T-helper 2 cell (primary cell): Measurements from ENCODE around the gene SUCNR1.
"Not testable (repeated sequence)": the region's sequence is repeated elsewhere in the genome, so short reads cannot be mapped to it uniquely, and the experiment has no call there.

Experiments used
- DNase-seq, 5 experiments: peaks; one replicate each; pipeline versions ENCODE4 v3.0.0 to v3.0.0-alpha.2; 2012 to 2022

Gene SUCNR1

DNA sequence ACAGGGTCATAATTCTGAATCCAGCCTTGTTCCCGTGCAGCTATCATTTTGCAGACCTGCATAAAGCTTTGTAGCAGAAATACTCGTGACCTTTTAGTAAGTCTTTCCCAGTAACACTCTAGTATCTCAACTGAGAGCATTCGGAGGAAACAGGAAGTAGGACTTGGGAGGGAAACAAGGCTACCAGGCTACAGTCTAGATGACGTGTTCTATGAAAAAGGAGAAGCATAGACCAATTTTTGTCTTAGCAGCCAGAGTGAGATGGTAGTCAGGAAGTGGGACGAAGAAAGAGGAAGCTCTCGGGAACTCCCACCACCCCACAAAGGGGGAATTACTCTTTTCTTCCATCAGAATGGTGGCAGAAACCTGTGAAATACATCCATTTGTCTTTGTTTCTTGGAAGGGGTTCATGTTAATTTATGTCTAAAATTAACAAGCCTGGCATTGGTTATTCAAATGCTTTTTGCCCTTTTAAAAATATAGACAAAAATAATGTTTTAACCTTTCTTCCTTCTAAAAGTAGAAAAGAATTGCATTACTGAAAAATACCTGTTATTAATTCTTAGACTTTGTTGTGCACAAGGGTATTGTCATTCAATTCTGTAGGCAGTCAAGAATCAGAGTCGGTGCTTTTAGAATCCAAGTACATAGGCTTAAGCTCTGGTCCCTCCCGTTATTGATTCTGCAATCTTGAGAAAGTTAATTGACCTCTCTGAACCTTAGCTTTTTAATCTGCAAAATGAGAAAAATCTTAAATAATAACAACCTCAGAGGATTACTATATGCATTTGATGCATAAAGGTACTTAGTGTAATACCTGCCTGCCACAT is 1.6 kb upstream of the SUCNR1 start:
- DNase-seq: no peak

DNA sequence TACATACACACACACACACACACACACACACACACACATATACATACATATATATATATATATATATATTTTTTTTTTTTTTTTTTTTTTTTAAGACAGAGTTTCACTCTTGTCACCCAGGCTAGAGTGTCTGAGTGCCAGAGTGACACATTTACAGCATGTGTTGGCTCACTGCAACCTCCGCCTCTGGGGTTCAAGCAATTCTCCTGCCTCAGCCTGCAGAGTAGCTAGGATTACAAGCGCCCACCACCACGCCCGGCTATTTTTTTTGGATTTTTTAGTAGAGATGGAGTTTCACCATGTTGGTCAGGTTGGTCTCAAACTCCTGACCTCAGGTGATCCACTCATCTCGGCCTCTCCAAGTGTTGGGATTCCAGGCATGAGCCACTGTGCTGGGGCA is 636 bp downstream of the SUCNR1 start:
- DNase-seq: not testable (repeated sequence)

DNA sequence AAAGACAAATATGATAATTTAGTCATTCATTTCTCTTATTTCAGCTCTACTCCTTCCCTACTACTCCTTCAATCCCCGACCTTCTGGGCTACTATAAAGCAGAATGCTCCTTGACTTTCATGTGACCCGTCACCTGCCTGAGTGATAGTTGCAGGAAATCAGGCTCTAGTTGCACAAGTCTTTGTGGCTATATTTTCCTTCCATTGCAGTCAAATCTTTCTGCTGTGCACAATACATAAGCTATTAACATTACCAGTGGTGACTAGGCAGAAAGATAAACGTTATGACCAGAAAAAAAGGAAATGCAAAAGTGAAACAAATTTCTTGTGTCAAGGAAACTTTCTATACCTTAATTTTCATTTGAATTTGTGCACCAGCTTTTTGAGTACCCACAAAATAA is 2.3 kb downstream of the SUCNR1 start:
- peak in 1 of 5 experiments; percentile 44 for DNase-seq

DNA sequence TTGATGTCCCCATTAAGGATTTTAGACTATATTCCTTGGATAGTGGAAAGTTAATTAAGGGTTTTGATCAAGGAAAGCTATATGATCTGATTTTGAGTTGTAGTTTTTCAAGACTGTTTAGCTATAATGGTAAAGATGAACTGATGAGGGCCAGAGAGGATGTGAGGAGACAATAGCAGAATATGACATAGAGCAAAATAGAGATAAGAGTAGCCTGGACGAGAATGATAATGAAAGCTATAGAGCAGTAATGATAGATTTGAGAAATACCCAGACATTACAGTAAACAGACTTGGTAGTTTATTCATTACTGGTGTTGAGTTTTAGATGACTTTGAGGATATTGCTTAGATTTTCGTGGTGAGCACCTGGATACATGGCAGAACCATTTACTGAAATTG is 3.8 kb downstream of the SUCNR1 start:
- DNase-seq: no peak

DNA sequence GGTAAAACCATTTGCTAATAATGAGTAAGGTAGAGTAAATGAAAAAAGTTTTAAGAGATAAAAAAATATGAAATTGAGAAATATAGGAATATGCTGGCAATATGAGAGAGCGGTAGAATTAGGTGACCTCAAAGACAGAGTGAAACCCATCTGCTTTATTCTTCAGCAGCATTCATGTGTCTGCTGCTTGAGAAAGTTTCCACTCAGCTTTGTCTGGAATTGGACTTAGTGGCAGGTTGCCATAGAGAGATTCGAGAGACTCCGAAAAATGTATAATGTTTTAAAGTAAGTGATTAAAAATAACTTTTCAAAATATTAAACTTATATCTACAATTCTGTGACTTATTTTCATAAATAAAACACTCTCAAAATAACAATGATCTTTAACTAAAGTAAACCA is 5.0 kb downstream of the SUCNR1 start:
- no peak for DNase-seq

DNA sequence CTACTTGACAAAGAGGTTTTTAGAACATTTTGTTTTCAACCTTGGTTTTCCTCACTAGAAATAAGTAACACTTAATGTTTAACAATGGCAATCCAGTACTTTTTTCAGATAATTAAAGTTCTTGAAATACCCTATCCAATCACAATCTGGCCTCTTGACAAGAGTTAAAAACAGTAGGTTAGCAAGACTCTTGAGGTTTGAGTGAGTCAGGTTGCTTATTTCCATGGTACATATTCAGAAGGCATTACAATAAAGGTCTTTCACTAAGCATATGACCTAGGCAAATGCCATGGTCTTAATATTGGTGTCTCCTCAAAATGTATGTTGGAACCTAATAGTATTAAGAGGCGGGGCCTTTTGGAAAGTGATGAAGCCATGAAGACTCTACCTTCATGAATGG is 5.6 kb downstream of the SUCNR1 start:
- DNase-seq: no peak

DNA sequence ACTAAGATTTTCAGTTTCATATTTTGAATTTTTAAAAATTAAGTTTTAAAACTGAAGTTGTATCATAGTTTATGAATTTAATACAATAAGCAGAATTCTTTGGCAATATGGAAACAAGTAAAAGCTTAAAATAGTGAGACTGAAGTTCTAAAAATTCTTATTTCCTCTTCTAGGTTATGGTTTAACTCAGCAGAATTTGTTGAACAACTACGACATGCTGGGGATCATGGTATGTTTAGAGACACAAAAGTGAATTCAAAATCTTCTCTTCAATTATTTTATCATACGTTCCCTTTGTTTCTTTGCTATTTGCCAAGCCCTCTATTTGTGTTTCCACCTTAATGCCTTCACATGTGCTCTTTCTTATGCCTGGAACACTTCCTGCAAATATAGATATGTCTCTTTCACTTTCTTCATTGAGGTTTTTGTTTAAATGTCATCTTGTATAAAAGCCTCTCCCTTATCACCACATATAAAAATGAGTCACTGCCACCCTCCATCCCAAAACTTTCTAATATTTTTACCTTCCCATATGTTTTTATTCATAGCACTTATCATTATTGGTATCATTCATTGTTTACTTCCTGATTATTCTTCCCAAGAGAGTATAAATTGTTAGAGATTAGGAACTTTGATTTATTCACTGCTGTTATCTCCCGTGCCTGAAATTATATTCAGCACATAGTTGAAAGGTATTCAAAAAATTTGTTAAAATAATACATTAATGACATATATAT is 6.4 kb downstream of the SUCNR1 start:
- DNase-seq: no peak

DNA sequence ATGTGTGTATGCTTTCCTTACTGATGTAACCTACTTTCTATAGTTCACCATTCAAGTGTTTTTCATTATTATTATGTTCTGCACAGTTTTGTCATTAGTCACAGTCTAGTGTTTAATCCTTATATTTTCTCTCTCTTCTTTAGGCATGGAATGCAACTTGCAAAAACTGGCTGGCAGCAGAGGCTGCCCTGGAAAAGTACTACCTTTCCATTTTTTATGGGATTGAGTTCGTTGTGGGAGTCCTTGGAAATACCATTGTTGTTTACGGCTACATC is 6.9 kb downstream of the SUCNR1 start:
- DNase-seq: no peak

DNA sequence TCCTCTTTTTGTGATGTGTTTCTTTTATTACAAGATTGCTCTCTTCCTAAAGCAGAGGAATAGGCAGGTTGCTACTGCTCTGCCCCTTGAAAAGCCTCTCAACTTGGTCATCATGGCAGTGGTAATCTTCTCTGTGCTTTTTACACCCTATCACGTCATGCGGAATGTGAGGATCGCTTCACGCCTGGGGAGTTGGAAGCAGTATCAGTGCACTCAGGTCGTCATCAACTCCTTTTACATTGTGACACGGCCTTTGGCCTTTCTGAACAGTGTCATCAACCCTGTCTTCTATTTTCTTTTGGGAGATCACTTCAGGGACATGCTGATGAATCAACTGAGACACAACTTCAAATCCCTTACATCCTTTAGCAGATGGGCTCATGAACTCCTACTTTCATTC is 7.7 kb downstream of the SUCNR1 start:
- no peak for DNase-seq

DNA sequence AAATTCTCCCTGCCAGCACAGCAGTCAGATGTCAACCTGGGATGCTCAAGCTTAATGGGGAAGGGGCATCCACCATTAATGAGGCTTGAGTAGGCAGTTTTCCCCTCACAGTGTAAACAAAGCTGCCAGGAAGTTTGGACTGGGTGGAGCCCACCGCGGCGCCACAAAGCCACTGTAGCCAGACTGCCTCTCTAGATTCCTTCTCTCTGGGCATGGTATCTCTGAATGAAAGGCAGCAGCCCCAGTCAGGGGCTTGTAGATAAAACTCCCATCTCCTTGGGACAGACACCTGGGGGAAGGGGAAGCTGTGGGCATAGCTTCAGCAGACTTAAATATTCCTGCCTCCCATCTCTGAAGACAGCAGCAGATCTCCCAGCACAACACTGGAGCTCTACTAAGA is 12.0 kb downstream of the SUCNR1 start:
- not testable (repeated sequence) for DNase-seq

DNA sequence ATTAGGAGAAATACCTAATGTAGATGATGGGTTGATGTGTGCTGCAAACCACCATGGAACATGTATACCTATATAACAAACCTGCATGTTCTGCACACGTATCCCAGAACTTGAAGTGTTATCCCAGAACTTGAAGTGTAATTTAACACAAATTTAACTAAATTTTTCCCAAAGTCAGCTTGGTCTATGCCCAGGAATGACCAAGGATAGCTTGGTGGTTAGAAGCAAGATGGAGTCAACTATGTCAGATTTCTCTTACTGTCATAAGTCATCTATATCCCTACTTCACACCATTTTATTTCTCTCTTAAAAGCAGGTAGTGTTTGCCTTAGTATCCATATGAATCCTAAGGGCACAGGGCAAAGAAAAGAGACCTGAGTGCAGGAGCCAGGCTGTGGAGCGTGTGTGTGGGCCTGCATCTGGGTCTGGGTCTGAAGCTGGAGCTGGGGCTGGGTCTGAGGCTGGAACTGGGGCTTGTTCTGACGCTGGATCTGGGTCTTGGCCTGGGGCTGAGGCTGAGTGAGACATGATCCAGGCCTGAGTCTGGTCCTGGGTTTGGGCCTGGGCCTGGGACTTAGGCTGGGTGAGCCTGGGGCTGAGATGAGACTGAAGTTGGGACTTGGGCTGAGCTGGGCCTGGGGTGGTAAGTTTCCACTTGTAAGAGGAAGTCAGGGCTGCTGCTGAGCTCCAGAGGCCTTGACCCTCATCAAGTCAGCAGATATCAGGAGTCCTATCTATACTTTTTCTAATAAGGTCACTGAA is 14.2 kb downstream of the SUCNR1 start:
- not testable (repeated sequence) for DNase-seq

DNA sequence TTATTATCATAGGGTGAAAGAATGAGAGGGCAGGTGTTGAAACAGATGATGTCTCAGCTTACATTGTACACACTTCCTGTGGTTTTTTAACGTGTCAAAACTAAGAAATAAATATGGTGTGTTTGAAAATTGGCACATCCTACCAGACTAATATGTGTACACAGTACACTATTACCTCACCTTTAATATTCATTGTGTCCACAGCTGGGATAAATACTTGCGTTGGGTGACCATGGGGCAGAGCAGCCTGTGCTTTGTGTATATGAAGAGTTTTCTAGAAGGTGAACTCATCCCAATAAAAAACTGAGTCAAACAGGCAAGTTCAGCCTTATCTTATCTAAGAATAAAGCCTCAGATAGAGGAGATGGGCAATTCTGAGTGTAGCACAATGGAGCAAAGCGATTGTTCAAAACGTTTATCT is 17.3 kb downstream of the SUCNR1 start:
- peak in 1 of 5 experiments; percentile 79 for DNase-seq

DNA sequence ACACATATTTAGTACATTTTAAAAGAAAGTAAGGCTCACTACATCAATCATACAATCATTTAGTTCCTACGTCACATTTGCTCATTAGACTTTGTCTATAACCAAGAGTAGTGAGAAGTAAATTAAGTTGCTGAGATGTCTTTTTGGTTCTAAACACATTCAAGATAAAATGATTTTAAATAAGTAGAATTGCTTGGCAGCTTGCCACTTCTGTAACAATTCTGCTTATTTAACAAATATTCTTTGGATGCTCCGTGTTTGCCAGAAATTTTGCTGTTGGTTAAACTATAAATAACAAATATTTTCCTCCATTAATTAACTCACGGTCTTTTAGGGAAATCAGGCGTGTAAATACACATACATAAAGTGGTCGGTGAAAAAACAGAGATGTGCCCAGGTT is 18.3 kb downstream of the SUCNR1 start:
- no peak for DNase-seq

DNA sequence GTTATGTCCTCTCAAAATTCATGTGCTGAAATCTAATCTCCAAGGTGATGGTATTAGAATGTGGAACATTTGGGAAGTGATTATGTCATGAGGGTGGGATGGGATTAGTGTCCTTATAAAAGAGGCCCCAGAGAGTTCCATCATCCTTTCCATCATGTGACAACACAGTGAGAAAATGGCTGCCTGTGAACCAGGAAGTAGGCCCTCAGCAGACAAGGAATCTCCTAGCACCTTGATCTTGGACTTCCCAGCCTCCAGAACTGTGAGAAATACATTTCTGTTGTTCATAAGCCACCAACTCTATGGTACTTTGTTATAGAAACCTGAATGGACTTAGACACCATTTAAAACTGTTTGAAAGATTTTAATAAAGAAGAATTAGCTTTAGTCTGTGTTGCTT is 20.8 kb downstream of the SUCNR1 start:
- no peak for DNase-seq

DNA sequence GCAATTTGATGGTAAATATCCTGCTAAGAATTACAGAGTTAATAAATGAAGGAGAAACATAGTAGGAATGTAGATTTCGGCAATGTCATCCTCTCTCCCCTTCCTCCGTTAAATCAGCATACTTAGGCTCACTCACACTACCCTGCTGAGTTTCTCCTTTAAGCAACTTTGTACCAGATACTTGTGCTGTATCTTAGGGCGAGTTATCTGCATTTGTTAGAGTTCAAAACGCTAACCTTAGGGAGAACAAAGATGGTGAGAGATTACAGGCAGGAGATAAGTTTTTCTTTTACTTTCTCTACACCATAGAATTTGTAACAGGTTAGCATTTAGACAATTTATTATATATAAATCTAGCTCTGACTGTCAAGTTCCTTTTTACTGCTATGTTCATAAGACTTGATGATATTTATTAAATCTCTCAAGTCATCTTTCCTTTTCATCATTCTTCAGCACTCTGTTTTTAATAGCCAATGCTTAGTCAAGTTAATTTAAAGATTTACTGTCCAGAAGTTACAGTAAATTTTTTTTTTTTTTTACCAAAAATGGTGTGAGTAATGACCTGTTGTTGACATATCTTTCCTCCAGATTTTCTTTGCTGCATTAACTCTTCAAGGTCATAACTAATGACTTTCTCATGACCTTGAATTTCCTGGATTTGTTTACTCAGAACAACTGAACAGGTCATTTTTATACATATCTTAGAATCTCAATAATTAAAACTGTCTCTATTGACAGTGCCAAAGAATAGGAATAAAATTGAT is 22.2 kb downstream of the SUCNR1 start:
- DNase-seq: peak in 2 of 5 experiments; percentile 18 to 74

DNA sequence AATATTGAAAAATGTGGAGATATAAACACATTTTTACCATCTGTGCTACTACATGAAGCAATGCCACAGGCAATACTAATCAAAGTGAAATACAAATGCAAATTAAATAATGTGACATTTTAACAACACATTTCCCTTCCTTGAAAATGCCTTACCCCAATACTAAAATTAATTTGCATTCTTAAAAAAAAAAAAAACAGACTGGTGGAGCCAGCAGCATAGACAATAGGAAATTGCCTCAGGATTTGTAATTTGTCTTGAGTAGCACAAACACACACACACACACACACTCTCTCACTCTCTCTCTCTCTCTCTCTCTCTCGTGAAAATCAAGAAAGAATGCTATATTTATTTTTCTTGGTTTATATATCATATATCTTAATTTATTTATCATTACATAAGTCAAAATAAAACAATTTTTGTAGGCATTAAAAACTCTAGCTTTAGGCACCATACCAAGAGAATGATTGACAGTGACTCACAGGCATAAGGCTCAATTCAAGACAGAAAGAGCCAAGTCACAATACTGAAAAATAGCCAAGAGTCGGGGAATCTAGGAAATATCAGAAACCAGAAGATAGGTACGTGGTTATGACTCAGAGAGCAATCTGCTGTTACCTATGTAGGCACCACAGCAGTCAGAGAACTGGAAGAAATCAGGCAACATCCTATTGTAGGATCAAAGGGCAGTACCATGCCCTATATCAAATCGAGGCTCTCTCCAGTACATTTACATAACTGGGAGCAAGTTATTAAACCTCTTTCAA is 23.0 kb downstream of the SUCNR1 start:
- DNase-seq: no peak

DNA sequence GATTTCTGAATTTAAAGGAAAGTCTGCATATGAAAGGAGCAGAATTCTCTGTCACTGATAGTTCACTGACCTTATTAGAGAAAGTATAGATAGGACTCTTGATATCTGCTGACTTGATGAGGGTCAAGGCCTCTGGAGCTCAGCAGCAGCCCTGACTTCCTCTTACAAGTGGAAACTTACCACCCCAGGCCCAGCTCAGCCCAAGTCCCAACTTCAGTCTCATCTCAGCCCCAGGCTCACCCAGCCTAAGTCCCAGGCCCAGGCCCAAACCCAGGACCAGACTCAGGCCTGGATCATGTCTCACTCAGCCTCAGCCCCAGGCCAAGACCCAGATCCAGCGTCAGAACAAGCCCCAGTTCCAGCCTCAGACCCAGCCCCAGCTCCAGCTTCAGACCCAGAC is 24.7 kb downstream of the SUCNR1 start:
- DNase-seq: not testable (repeated sequence)

DNA sequence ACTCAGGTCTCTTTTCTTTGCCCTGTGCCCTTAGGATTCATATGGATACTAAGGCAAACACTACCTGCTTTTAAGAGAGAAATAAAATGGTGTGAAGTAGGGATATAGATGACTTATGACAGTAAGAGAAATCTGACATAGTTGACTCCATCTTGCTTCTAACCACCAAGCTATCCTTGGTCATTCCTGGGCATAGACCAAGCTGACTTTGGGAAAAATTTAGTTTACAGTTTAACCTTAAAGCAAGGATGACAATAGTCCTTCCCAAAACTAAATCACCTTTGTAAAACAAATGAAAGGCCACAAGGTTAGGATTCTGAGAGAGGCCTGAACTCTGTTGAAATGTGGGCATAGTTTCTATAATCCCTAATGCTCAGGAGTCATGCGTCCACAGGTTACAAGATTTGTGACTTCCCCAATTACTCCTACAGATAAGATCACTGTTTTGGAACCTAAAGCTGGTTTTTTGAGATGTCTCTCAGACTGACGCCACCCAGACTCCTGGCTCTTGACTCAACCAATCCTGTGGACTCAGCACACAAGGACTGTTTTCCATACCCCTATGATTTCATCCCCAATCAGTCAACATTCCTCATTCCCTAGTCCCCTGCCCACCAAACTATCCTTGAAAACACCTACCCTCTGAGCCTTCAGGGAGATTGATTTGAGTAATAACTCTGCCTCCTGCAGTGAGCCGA is 25.3 kb downstream of the SUCNR1 start:
- DNase-seq: not testable (repeated sequence)

DNA sequence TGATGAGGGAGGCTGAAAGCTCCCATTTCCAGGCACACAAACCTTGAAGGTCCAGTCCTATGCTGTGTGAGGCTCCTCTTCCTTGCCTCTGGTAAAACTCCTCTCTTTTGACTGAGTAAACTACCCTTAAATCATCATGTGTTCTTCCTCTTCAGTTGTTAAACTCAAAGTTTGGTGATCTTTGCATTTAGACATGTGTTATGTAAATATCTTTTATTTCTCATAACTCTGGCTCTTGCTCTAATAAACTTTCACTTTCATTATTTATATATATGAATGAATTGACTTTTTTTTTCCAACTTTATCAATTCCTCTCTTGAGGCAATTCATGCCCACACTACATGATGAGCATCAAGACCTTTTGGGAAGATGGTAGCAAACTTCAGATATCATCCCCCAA is 26.6 kb downstream of the SUCNR1 start:
- DNase-seq: no peak

DNA sequence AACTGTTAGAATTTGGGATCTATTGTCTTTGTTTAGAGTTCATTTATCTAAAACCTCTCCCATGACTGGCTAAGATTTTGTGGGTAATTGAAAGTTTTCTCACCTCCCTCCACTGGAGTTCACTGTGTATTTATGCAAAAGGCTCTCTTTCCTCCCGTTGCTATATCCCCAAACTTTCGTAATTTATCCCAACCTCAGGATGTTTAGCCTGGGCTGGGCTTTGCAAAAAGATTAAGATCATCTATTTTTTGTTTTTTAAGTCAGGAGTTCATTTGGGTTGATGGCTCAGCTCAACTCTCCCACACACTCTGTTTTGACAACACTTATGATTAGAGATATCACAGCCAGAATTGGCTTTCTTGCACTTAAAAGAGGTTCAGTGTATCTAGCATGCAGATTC is 27.0 kb downstream of the SUCNR1 start:
- DNase-seq: no peak

DNA sequence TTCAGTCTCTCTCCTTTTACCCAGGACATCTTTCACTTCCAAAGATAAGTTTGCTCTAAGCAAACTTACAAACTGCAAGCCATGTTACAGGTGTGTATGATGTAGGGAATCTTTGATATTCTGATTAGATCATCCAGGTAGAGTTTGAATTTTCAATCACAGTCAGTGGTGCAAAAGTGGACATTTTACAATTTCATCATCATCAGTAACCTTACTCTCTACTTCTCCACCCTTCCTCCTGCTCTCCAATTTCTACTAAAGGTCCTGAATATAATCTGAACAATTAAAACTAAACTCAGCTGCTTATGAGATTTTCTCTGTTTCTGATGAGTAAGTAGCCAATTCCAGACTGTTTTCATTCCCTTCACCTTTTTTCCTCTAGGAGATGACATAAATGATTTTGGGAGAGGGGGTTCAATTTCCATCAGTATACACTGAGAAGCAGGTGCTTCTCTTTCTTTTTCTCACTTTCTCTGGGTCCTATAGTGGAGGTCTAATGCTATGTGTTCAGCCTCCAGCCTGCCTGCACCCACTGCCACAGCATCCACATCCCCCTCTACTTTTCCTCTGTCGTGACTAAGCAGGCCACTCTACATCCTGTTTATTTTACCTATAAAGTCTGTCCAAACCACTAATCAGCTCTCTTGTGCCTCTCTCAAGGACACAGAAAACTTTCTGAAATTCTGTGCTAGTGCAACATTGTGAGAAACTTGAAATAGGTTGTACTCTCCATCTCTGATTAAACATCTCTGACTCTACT is 27.6 kb downstream of the SUCNR1 start:
- DNase-seq: no peak
